HG03280 (cell line): ENCODE data around the gene LYSMD3.
A peak's percentile ranks its signal among the peaks of the same experiment; 100 is the strongest.
"Not testable (repeated sequence)": the region's sequence is repeated elsewhere in the genome, so short reads cannot be mapped to it uniquely, and the experiment has no call there.

Experiments used
- ATAC-seq: cut with Tn5 transposase; IDR thresholded peaks from one replicate; pipeline ENCODE4 v1.9.1; 2021; ENCODE audit warnings: mild to moderate bottlenecking, moderate library complexity; ENCODE audit not compliant: unreplicated experiment

LYSMD3 gene

DNA sequence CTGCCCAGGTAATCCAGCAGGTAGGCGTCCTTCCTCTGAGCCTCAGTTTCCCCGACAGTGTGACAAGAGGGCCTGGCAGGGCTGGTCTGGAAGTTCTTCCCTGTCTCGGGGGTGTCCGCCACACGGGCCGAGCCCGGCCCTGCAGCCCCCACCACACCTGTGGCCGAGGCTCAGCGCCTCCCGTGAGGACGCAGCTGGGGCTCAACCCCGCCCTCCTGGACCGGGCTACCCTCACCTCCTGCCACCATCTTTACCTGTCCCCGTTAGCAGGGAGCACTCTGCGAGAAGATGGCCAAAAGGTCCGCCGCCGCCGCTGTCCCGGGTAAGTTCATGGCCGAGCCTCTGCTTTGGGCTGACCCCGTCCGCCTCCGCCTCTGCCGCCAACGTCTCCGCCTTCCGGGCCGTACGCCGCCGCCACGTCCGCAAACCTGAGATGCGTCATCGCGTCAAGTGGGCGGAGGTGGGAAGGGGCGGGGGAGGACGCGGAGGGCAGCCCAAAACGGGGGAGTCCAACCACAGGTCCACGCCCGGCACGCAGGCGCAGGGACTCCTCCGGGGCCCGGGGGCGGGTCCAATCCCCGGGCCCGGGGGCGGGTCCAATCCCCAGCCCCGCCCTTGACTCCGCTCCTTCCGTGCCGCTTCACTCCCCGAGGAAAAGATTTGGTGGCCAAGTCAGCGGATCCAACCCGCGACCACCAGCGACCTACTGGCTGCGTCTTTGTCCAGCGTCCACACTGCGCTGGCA lies at the start of gene LYSMD3:
LYSMD3 (minus strand) TSS at position 391 of the 745 bp plus-strand sequence. CDS start 4,295 bp downstream, outside the sequence.
- peak; percentile 89 for ATAC-seq

DNA sequence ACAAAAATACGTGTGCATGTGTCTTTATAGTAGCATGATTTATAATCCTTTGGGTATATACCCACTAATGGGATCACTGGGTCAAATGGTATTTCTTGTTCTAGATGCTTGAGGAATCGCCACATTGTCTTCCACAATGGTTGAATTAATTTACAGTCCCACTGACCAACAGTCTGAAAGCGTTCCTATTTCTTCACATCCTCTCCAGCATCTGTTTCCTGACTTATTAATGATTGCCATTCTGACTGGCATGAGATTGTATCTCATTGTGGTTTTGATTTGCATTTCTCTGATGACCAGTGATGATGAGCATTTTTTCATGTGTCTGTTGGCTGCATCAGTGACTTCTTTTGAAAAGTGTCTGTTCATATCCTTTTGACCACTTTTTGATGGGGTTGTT lies 47.2 kb upstream of the LYSMD3 start:
- not testable (repeated sequence) for ATAC-seq

GRCh38 chr5:90575712-90576111 lies 46.3 kb upstream of the LYSMD3 start:
- no peak for ATAC-seq

DNA sequence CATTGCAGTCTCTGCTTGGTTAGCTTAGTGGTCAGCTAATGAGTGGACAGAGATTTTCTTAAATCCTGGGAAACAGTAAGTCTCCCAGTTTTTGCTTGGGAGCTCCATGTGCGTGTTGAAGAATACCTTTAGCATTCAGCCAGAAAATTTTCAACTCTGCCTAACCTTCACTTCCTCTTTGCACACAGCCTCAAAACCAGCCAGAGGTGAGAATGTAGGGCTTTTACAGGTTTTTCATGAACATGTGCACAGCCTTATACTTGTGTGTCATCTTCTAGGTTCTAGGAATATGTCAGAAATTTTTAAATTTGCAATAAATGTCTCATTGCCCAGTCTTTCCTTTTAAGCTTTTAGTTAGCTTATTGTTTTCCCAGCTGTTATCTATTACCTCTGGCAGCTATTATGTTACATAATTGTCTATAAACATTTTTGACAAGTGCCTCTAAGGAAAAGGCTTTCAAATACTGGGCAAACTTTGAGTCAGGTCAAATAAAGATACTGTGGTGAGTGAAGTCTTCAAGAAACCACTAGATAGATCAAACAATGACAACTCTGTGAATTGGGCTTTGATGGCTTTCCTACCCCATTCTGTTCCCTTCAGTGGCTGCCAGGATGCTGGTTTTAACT lies 41.9 kb upstream of the LYSMD3 start:
- ATAC-seq, result no peak

- ATAC-seq, result no peak
Measured at GRCh38 chr5:90570034-90570433, 40.6 kb upstream of the LYSMD3 start.

GRCh38 chr5:90569084-90569483 lies 39.7 kb upstream of the LYSMD3 start:
- ATAC-seq, result no peak

DNA sequence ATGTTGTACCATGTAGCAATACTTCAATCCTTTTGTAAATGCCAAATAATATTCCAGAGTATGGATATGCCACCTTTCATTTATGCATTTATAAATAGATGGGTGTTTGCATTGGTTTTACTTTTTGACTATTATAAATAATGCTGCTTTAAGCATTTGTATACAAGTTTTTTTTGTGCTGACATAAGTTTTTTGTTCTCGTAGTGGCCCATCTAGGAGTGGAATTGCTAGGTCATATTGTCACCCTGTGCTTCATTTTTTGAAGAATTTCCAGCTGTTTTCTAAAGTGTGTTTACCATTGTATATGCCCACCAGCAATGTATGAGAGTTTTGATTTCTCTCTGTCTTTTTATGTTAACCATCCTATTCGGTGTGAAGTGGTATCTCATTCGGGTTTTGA lies 36.1 kb upstream of the LYSMD3 start:
- ATAC-seq, result no peak

GRCh38 chr5:90563108-90563507 lies 33.7 kb upstream of the LYSMD3 start:
- no peak for ATAC-seq

DNA sequence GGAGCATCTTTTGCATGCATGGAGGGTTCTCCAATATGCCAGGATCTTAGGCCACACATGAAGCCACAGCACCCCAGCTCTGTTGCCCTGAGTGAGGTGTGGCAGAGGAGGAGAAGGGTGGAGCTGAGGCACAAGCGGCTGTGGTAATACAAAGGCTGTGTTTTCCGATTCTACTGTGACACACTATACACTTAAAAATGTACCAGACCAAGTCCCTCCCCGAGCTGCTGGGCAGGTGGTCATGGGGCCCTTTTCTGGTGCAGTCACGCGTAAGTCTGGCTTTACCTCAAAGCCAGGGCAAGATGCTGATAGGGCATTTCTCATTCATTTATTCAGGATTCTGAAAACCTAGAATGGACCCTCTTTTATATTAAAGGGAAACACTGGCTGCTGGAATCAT lies 33.0 kb upstream of the LYSMD3 start:
- no peak for ATAC-seq

GRCh38 chr5:90561766-90562165 lies 32.4 kb upstream of the LYSMD3 start:
- no peak for ATAC-seq

- no peak for ATAC-seq
Measured at GRCh38 chr5:90560771-90561170, 31.4 kb upstream of the LYSMD3 start.

DNA sequence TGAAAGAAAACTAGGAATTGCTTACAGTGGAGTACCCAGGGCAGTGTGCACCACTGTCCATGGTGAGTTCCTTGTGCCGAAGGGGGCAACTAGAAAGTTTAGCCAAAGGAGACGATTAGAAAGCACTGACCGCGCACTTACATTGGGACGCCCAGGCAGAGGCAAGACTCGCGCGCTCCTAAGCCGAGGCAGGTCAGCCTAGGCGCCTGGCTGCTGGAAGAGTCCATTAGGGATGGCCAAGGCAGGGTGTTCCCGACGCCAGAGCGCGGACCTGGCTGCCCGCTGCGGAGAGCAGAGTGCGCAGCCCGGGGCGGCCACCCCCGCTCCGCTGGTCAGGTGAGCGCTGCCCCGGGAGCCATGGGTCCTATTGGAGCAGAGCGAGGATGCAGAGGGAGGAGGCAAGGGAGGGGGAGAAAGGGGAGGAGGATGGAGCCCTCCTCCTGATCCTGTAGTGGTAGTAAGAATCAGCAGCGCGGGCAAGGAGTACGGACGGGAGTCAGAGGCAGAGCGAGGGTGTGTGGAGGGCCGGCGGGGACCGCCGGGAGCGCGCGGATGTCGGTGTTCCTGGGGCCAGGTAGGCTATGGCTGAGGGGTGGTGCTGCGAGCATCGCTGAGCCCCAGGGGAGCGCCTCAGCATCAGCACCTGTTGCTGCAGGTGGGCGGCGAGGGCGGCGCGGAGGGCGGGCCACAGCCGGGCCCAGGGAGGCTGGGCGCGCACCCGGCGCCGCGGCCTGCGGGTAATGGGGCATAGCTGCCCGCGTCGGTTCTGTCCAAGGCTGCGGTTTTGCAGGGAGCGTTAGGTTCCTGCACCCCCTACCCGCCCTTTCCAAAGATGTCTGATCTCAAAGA lies 29.2 kb upstream of the LYSMD3 start, which contains the start of gene ADGRV1:
ADGRV1 (plus strand) TSS at position 454 of the 849 bp plus-strand sequence; CDS start at position 553, 99 bp downstream.
- no peak for ATAC-seq

GRCh38 chr5:90557871-90558270 lies 28.5 kb upstream of the LYSMD3 start:
- no peak for ATAC-seq

DNA sequence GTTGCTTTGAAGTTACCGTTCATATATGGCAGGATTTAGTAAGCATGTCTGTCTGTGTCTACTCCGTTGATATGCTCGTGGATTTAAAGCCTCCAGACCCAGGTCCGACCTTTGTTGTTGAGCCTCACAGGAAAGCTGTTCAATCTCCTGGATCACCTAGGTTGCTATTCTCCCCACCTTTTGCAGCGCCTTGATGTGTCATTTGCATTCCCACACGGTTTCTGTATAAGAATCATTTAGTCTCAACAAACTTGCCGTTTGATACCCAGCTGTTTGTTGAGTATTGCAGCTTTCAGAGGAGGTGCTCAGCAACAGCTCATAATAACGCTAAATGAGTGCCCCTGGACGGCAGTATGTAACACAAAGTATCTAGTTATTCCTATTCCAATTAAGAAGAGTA lies 28.0 kb upstream of the LYSMD3 start:
- no peak for ATAC-seq

DNA sequence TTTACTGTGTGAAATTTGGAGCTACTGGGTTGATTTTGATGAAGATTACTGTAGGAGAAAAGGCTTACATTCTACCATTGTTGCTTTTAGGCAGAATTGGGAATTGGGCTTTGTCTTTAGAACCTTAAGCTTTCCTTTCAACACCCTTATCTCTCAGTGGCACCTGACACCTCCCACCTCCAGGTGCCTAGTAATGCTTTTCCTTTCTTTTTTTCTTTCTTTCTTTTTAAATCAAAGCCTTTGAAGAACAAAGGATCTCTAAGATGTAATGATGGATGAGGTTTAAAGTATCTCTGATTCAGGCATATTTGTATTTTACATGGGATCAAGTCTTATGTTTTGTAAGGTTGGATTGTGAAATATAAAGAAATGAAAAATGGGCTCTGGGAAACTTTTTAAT lies 26.3 kb upstream of the LYSMD3 start:
- ATAC-seq, result no peak

- ATAC-seq, result no peak
Measured at GRCh38 chr5:90554358-90555006, 25.1 kb upstream of the LYSMD3 start.

DNA sequence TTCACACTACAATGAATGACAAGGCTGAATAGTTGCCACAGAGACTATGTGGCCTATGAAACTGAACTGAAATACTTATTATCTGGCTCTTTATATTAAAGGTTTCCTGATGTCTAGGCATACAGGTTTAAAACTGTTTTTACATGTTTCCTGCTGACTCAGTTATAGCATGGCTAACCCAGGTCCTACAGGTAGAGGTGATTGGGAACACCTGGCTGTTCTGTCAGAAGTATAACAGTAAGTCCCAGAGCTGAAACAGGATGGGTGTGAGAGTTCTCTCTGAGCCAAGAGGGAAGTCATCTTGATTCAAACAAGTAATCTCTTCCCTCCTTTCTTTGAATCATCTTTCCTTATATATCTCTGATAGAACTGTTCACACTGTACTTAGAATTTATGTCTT lies 24.3 kb upstream of the LYSMD3 start:
- ATAC-seq, result no peak

DNA sequence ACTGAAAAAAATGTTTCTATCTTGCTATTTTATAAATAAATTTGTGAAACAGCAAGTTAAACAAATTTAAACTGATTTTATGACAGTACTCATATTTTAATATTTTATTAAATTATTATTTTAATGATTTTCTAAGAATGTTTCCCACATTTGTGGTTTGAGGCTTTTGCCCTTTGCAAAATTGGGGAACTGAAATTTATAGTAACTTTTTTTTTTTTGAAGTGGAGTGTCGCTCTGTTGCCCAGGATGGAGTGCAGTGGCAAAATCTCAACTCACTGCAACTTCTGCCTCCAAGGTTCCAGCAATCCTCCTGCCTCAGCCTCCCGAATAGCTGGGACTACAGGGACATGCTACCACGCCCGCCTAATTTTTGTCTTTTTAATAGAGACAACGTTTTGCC lies 22.0 kb upstream of the LYSMD3 start:
- no peak for ATAC-seq

- no peak for ATAC-seq
Measured at GRCh38 chr5:90550963-90551362, 21.6 kb upstream of the LYSMD3 start.

DNA sequence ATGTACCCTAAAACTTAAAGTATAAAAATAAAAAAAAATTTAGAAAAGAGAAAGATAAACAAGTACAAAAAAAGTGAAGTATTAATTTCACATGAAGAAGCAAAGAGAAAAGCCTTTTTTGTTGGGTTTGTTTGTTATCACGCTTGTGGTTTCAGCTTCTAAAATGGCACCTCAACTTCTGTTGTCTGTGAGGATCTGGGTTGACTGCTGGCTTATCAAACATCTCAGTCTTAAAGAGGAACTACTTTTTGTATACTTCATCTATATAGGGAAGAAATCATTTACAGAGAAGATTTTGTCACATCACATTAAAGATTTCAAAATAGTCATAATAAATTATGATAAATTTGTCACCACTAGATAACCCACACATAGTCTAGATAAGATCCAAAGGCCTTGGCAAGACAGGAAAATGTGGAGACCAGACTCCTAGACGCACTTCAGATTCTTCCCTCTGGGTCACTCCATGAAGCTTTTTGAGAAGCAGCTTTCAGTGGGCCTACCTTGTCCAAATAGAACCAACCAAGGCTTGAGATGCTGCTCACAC lies 20.4 kb upstream of the LYSMD3 start:
- ATAC-seq, result no peak

GRCh38 chr5:90549223-90549622 lies 19.8 kb upstream of the LYSMD3 start:
- ATAC-seq, result no peak
